Peyer's patch (tissue), 4 donors: ENCODE measurements around the gene KREMEN1.

ENCODE experiments used
- POLR2A ChIP-seq, 2 donors: fragments of 450-650 bp; IDR thresholded peaks; one replicate each; pipeline ENCODE4 v1.5.1; 2017; ENCODE audit warnings: antibody characterized with exemption in 2 of 2, mild to moderate bottlenecking in 2 of 2, moderate library complexity in 2 of 2
- TF ChIP-seq, protein P1 (sequence below), 6 experiments: fragments of 450-650 bp in 4 of 6; fragments of 200-600 bp in 2 of 6; sonication (generic) in 1 of 6; IDR thresholded peaks; one replicate each; pipeline ENCODE4 v1.5.1; 2017 to 2019; ENCODE audit warnings: antibody characterized with exemption in 6 of 6, mild to moderate bottlenecking in 3 of 6, moderate library complexity in 1 of 6

- TF ChIP-seq, protein P1, sequence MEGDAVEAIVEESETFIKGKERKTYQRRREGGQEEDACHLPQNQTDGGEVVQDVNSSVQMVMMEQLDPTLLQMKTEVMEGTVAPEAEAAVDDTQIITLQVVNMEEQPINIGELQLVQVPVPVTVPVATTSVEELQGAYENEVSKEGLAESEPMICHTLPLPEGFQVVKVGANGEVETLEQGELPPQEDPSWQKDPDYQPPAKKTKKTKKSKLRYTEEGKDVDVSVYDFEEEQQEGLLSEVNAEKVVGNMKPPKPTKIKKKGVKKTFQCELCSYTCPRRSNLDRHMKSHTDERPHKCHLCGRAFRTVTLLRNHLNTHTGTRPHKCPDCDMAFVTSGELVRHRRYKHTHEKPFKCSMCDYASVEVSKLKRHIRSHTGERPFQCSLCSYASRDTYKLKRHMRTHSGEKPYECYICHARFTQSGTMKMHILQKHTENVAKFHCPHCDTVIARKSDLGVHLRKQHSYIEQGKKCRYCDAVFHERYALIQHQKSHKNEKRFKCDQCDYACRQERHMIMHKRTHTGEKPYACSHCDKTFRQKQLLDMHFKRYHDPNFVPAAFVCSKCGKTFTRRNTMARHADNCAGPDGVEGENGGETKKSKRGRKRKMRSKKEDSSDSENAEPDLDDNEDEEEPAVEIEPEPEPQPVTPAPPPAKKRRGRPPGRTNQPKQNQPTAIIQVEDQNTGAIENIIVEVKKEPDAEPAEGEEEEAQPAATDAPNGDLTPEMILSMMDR (IDR thresholded peaks at IDR 0.05) = no peak
- no peak for TF ChIP-seq POLR2A (IDR thresholded peaks at IDR 0.05)
Measured at GRCh38 chr22:29072979-29073617, at the start of gene KREMEN1.
